Muscle of leg (tissue), 11 donors: ENCODE results near the gene C10orf71. TPM values are rescaled to one million over a fixed set of nuclear protein-coding genes. Genes with fewer than 3 reads are reported as not detected.

Experiments used
- DNase-seq: peaks from one replicate; pipeline ENCODE4 v3.0.0; 2013
- H3K27ac ChIP-seq: one replicate; pipeline ENCODE4 v1.5.1; 2013; ENCODE audit warnings: mild to moderate bottlenecking, low read length, control low read depth
- H3K27me3 ChIP-seq: one replicate; pipeline ENCODE4 v1.6.1; 2013; ENCODE audit warnings: low read length; ENCODE audit not compliant: control insufficient read depth, insufficient read depth
- H3K36me3 ChIP-seq: one replicate; pipeline ENCODE4 v1.6.1; 2013; ENCODE audit warnings: low read length; ENCODE audit not compliant: control insufficient read depth, insufficient read depth
- H3K4me1 ChIP-seq: one replicate; pipeline ENCODE4 v1.6.1; 2013; ENCODE audit warnings: low read length; ENCODE audit not compliant: control insufficient read depth, insufficient read depth
- H3K4me3 ChIP-seq: one replicate; pipeline ENCODE4 v1.5.1; 2013; ENCODE audit warnings: low read length, control low read depth
- H3K9me3 ChIP-seq: replicated peaks from 2 replicates; pipeline ENCODE4 v1.6.1; 2013; ENCODE audit warnings: low read depth, low read length; ENCODE audit not compliant: control insufficient read depth
- WGBS: methylation state at CpG from one replicate; pipeline ENCODE4 v1.1.5; 2013; ENCODE audit warnings: missing lambda C conversion rate; ENCODE audit not compliant: insufficient coverage; 5-methylcytosine and 5-hydroxymethylcytosine counted together
- polyA plus RNA-seq, 8 donors: library from polyadenylated mRNA; unstranded; fragments of 120-200 nt; gene quantifications; one replicate each; pipeline versions ENCODE4 v1.2.1 to v1.2.3, GENCODE V29; 2013; ENCODE audit warnings: inconsistent platforms in 1 of 8, low replicate concordance in 1 of 8; ENCODE audit not compliant: insufficient read length in 8 of 8, insufficient read depth in 1 of 8
- total RNA-seq: library from RNA; stranded (reverse); fragments of 120-200 nt; gene quantifications from one replicate; pipeline ENCODE4 v1.2.4, GENCODE V29; 2013

C10orf71 gene
- total and polyA plus RNA-seq, 9 donors: 10.8 to 26.6 (median 20.9) TPM

- WGBS: 87% methylated on average over 6 of the region's 8 CpGs
- no peak for DNase-seq
- Histone ChIP-seq H3K9me3 (no peaks in the 10 kb centered on the region), H3K36me3 (no peaks in the 10 kb centered on the region), H3K4me1 (peaks cover 17% of the 10 kb centered on the region), H3K27ac (no peak overlapping the region), H3K4me3 (no peak overlapping the region), H3K27me3 (no peaks in the 10 kb centered on the region)
These were observed 65.8 kb downstream of the C10orf71 start for GRCh38 chr10:49364747-49365146.

- no peaks in the 10 kb centered on the region for H3K9me3 ChIP-seq
- no peaks in the 10 kb centered on the region for H3K27me3 ChIP-seq
- H3K4me3 ChIP-seq: no peak overlapping the region
- H3K4me1 ChIP-seq: peaks cover 11% of the 10 kb centered on the region
- DNase-seq: no peak
- WGBS: 50% methylated on average over 2 of the region's 3 CpGs
- no peak overlapping the region for H3K27ac ChIP-seq
- H3K36me3 ChIP-seq: no peaks in the 10 kb centered on the region
These were observed 66.3 kb downstream of the C10orf71 start for GRCh38 chr10:49365275-49365674.

GRCh38 chr10:49365675-49366415 is 66.9 kb downstream of the C10orf71 start:
- Histone ChIP-seq H3K27me3 (no peaks in the 10 kb centered on the region), H3K27ac (no peak overlapping the region), H3K9me3 (no peaks in the 10 kb centered on the region), H3K4me3 (no peak overlapping the region), H3K36me3 (no peaks in the 10 kb centered on the region), H3K4me1 (peaks cover 6% of the 10 kb centered on the region)
- 67% methylated on average over 16 of the region's 23 CpGs for WGBS
- DNase-seq: no peak

- H3K4me1 ChIP-seq: no peaks in the 10 kb centered on the region
- no peaks in the 10 kb centered on the region for H3K36me3 ChIP-seq
- no peak for DNase-seq
- H3K4me3 ChIP-seq: no peak overlapping the region
- no peaks in the 10 kb centered on the region for H3K9me3 ChIP-seq
- H3K27ac ChIP-seq: no peak overlapping the region
- WGBS: 81% methylated on average over 3 of the region's 4 CpGs
- H3K27me3 ChIP-seq: no peaks in the 10 kb centered on the region
These were observed 67.5 kb downstream of the C10orf71 start for GRCh38 chr10:49366460-49366859.

- Histone ChIP-seq H3K36me3 (no peaks in the 10 kb centered on the region), H3K9me3 (no peaks in the 10 kb centered on the region), H3K4me3 (no peak overlapping the region), H3K4me1 (no peaks in the 10 kb centered on the region), H3K27me3 (no peaks in the 10 kb centered on the region), H3K27ac (no peak overlapping the region)
- no peak for DNase-seq
- 36% methylated on average over 4 of the region's 5 CpGs for WGBS
These were observed 68.6 kb downstream of the C10orf71 start for GRCh38 chr10:49367600-49367999.

- DNase-seq: no peak
- Histone ChIP-seq H3K27me3 (no peaks in the 10 kb centered on the region), H3K36me3 (no peaks in the 10 kb centered on the region), H3K4me1 (no peaks in the 10 kb centered on the region), H3K27ac (no peak overlapping the region), H3K9me3 (no peaks in the 10 kb centered on the region), H3K4me3 (no peak overlapping the region)
- whole genome bisulfite sequencing: 77% methylated on average over 4 of the region's 4 CpGs
These were observed 69.3 kb downstream of the C10orf71 start for GRCh38 chr10:49368256-49368655.

- H3K4me3 ChIP-seq: no peak overlapping the region
- no peaks in the 10 kb centered on the region for H3K27me3 ChIP-seq
- H3K9me3 ChIP-seq: no peaks in the 10 kb centered on the region
- DNase-seq: no peak
- no peak overlapping the region for H3K27ac ChIP-seq
- no peaks in the 10 kb centered on the region for H3K36me3 ChIP-seq
- H3K4me1 ChIP-seq: no peaks in the 10 kb centered on the region
- WGBS: 69% methylated on average over 2 of the region's 14 CpGs
These were observed 70.5 kb downstream of the C10orf71 start for GRCh38 chr10:49369216-49370162.

- Histone ChIP-seq H3K4me3 (no peak overlapping the region), H3K9me3 (no peaks in the 10 kb centered on the region), H3K27ac (no peak overlapping the region), H3K27me3 (peaks cover under 1% of the 10 kb centered on the region), H3K4me1 (no peaks in the 10 kb centered on the region), H3K36me3 (no peaks in the 10 kb centered on the region)
- 86% methylated on average over 5 of the region's 8 CpGs for WGBS
- DNase-seq: no peak
These were observed 71.5 kb downstream of the C10orf71 start for GRCh38 chr10:49370326-49371100.

- no peak overlapping the region for H3K4me3 ChIP-seq
- H3K4me1 ChIP-seq: no peaks in the 10 kb centered on the region
- no peak for DNase-seq
- no CpG with 5 or more reads among the region's 3 CpGs for WGBS
- H3K27me3 ChIP-seq: peaks cover 9% of the 10 kb centered on the region
- no peak overlapping the region for H3K27ac ChIP-seq
- no peaks in the 10 kb centered on the region for H3K36me3 ChIP-seq
- no peaks in the 10 kb centered on the region for H3K9me3 ChIP-seq
These were observed 73.0 kb downstream of the C10orf71 start for GRCh38 chr10:49371967-49372366.

- Histone ChIP-seq H3K27me3 (peaks cover 15% of the 10 kb centered on the region), H3K4me3 (no peak overlapping the region), H3K4me1 (no peaks in the 10 kb centered on the region), H3K27ac (no peak overlapping the region), H3K36me3 (no peaks in the 10 kb centered on the region), H3K9me3 (no peaks in the 10 kb centered on the region)
- DNase-seq: no peak
- WGBS: 80% methylated on average over 1 of the region's 5 CpGs
These were observed 74.4 kb downstream of the C10orf71 start for GRCh38 chr10:49373361-49373760.
